ENCODE data around the gene WWOX. TPM values are rescaled to one million over a fixed set of nuclear protein-coding genes. Genes with fewer than 3 reads are reported as not detected.

The WWOX gene
- total RNA-seq, 1 experiment from 2014 or later = 28.3 TPM

GRCh38 chr16:78218279-78218678, 118.8 kb downstream of the WWOX start:
- DNase-seq = no peak
- Histone ChIP-seq H3K27ac (ENCODE audit: low read length) (no peak overlapping the region), H3K79me2 (ENCODE audit: low read length) (no peaks in the 10 kb centered on the region), H3K4me2 (ENCODE audit: low read length) (no peak overlapping the region), H3K9me3 (ENCODE audit: low read length) (no peaks in the 10 kb centered on the region), H3K9me2 (replicated peaks; ENCODE audit: low read length) (no peaks in the 10 kb centered on the region), H2AFZ (ENCODE audit: low read length) (no peak overlapping the region), H3K27me3 (ENCODE audit: low read length) (no peaks in the 10 kb centered on the region), H3K9ac (ENCODE audit: low read length) (no peak overlapping the region), H3K36me3 (ENCODE audit: low read depth, low read length) (no peaks in the 10 kb centered on the region), H3F3A (ENCODE audit: low read length, unreplicated experiment) (no peaks in the 10 kb centered on the region), H3K4me1 (ENCODE audit: insufficient read depth, low read length) (no peaks in the 10 kb centered on the region), H3K4me3 (ENCODE audit: low read length) (no peak overlapping the region), H4K20me1 (ENCODE audit: low read length) (no peaks in the 10 kb centered on the region)
- POLR2A ChIA-PET (ENCODE audit: unreplicated experiment) = no interaction called here
- intact Hi-C loops (cut with micrococcal nuclease) = no loop called here
- TF ChIP-seq EZH2 (IDR thresholded peaks at IDR 0.05; ENCODE audit: low read length, unreplicated experiment) = no peak
- no peak for TF ChIP-seq EZH2phosphoT487 (IDR thresholded peaks at IDR 0.05; ENCODE audit: borderline replicate concordance, low read length)
- no peak for TF ChIP-seq CTCF (conservative IDR thresholded peaks at IDR 0.05; ENCODE audit: low read depth, low read length)
- CTCF ChIA-PET = no interaction called here
- ATAC-seq = no peak
- no TSS peak for BruUV-seq (replicated peaks)

- Histone ChIP-seq H4K20me1 (ENCODE audit: low read length) (no peaks in the 10 kb centered on the region), H3K27me3 (ENCODE audit: low read length) (no peaks in the 10 kb centered on the region), H3K36me3 (ENCODE audit: low read depth, low read length) (no peaks in the 10 kb centered on the region), H3F3A (ENCODE audit: low read length, unreplicated experiment) (no peaks in the 10 kb centered on the region), H3K27ac (ENCODE audit: low read length) (no peak overlapping the region), H2AFZ (ENCODE audit: low read length) (no peak overlapping the region), H3K9me2 (replicated peaks; ENCODE audit: low read length) (no peaks in the 10 kb centered on the region), H3K79me2 (ENCODE audit: low read length) (no peaks in the 10 kb centered on the region), H3K9ac (ENCODE audit: low read length) (no peak overlapping the region), H3K4me2 (ENCODE audit: low read length) (no peak overlapping the region), H3K4me1 (ENCODE audit: insufficient read depth, low read length) (no peaks in the 10 kb centered on the region), H3K4me3 (ENCODE audit: low read length) (no peak overlapping the region), H3K9me3 (ENCODE audit: low read length) (no peaks in the 10 kb centered on the region)
- ChIA-PET POLR2A (ENCODE audit: unreplicated experiment) (no interaction called here), CTCF (no interaction called here)
- no TSS peak for BruUV-seq (replicated peaks)
- TF ChIP-seq EZH2phosphoT487 (IDR thresholded peaks at IDR 0.05; ENCODE audit: borderline replicate concordance, low read length) (no peak), CTCF (conservative IDR thresholded peaks at IDR 0.05; ENCODE audit: low read depth, low read length) (no peak), EZH2 (IDR thresholded peaks at IDR 0.05; ENCODE audit: low read length, unreplicated experiment) (no peak)
- ATAC-seq (no peak), DNase-seq (no peak)
- intact Hi-C loops (cut with micrococcal nuclease) = no loop called here
These were observed 119.6 kb downstream of the WWOX start for GRCh38 chr16:78218856-78219651.

- ChIA-PET CTCF (no interaction called here), POLR2A (ENCODE audit: unreplicated experiment) (interaction anchor here (0.7 kb wide), 1 partner anchor 9 kb away, joined by 3 read pairs; no protein-coding TSS in a partner anchor)
- no peaks in the 10 kb centered on the region for H3K79me2 ChIP-seq (ENCODE audit: low read length)
- TF ChIP-seq EZH2phosphoT487 (IDR thresholded peaks at IDR 0.05; ENCODE audit: borderline replicate concordance, low read length) = no peak
- TF ChIP-seq EZH2 (IDR thresholded peaks at IDR 0.05; ENCODE audit: low read length, unreplicated experiment) = no peak
- TF ChIP-seq CTCF (conservative IDR thresholded peaks at IDR 0.05; ENCODE audit: low read depth, low read length) = no peak
- intact Hi-C loops (cut with micrococcal nuclease) = no loop called here
- no peak overlapping the region for H2AFZ ChIP-seq (ENCODE audit: low read length)
- no peaks in the 10 kb centered on the region for H3K27me3 ChIP-seq (ENCODE audit: low read length)
- H3K4me2 ChIP-seq (ENCODE audit: low read length) = no peak overlapping the region
- H3K27ac ChIP-seq (ENCODE audit: low read length) = no peak overlapping the region
- no peak overlapping the region for H3K9ac ChIP-seq (ENCODE audit: low read length)
- ATAC-seq = no peak
- DNase-seq = no peak
- no peaks in the 10 kb centered on the region for H3K36me3 ChIP-seq (ENCODE audit: low read depth, low read length)
- no TSS peak for BruUV-seq (replicated peaks)
- H3K4me3 ChIP-seq (ENCODE audit: low read length) = no peak overlapping the region
- no peaks in the 10 kb centered on the region for H3K9me3 ChIP-seq (ENCODE audit: low read length)
- H4K20me1 ChIP-seq (ENCODE audit: low read length) = no peaks in the 10 kb centered on the region
- H3F3A ChIP-seq (ENCODE audit: low read length, unreplicated experiment) = no peaks in the 10 kb centered on the region
- no peaks in the 10 kb centered on the region for H3K4me1 ChIP-seq (ENCODE audit: insufficient read depth, low read length)
- no peaks in the 10 kb centered on the region for H3K9me2 ChIP-seq (replicated peaks; ENCODE audit: low read length)
These were observed 121.1 kb downstream of the WWOX start for GRCh38 chr16:78220571-78220970.
